Astrocyte (in vitro differentiated cells and primary cell): ENCODE results near the gene SF3B3. TPM values are rescaled to one million over a fixed set of nuclear protein-coding genes. Genes with fewer than 3 reads are reported as not detected.

Experiments
- DNase-seq: peaks from one replicate; pipeline ENCODE4 v3.0.0-alpha.2; 2010; ENCODE audit warnings: low read depth
- FAIRE-seq: peaks from 2 replicates; lab custom pipeline; 2011; peaks lifted over from hg19 to GRCh38; lab: Jason Lieb, UNC
- H2AFZ ChIP-seq: 2 replicates; pipeline ENCODE4 v1.6.0; 2012; ENCODE audit warnings: low read depth, low read length, inconsistent platforms
- H3K27ac ChIP-seq: 2 replicates; pipeline ENCODE4 v1.5.1; 2011; ENCODE audit warnings: low read depth, low read length, inconsistent platforms
- H3K27me3 ChIP-seq: 2 replicates; pipeline ENCODE4 v1.6.0; 2011; ENCODE audit warnings: low read length, inconsistent platforms; ENCODE audit not compliant: insufficient read depth
- H3K36me3 ChIP-seq: 2 replicates; pipeline ENCODE4 v1.5.1; 2011; ENCODE audit warnings: low read length, inconsistent platforms; ENCODE audit not compliant: insufficient read depth
- H3K4me1 ChIP-seq: 2 replicates; pipeline ENCODE4 v1.5.1; 2011; ENCODE audit warnings: low read length, inconsistent platforms; ENCODE audit not compliant: insufficient read depth
- H3K4me2 ChIP-seq: 2 replicates; pipeline ENCODE4 v1.6.0; 2012; ENCODE audit warnings: low read length, inconsistent platforms
- H3K4me3 ChIP-seq: 2 replicates; pipeline ENCODE4 v1.5.1; 2011; ENCODE audit warnings: low read depth, mild to moderate bottlenecking, low read length, inconsistent platforms; ENCODE audit not compliant: insufficient read depth
- H3K79me2 ChIP-seq: 2 replicates; pipeline ENCODE4 v1.6.0; 2012; ENCODE audit warnings: mild to moderate bottlenecking, low read length, inconsistent platforms; ENCODE audit not compliant: insufficient read depth
- H3K9ac ChIP-seq: 2 replicates; pipeline ENCODE4 v1.6.0; 2012; ENCODE audit warnings: mild to moderate bottlenecking, low read length, inconsistent platforms
- H3K9me3 ChIP-seq: 2 replicates; pipeline ENCODE4 v1.5.1; 2012; ENCODE audit warnings: low read depth, mild to moderate bottlenecking, low read length, inconsistent platforms; ENCODE audit not compliant: insufficient read depth
- H4K20me1 ChIP-seq: 2 replicates; pipeline ENCODE4 v1.6.0; 2012; ENCODE audit warnings: low read length, inconsistent platforms; ENCODE audit not compliant: insufficient read depth
- H3K27ac Mint-ChIP-seq: one replicate; pipeline ENCODE4 v1.8.0; 2021; ENCODE audit warnings: mild to moderate bottlenecking, mixed read lengths; ENCODE audit not compliant: unreplicated experiment
- H3K27me3 Mint-ChIP-seq: one replicate; pipeline ENCODE4 v1.8.0; 2021; ENCODE audit warnings: low read depth, mixed read lengths; ENCODE audit not compliant: unreplicated experiment
- H3K36me3 Mint-ChIP-seq: one replicate; pipeline ENCODE4 v1.8.0; 2021; ENCODE audit warnings: low read depth, mixed read lengths; ENCODE audit not compliant: unreplicated experiment
- H3K4me1 Mint-ChIP-seq: one replicate; pipeline ENCODE4 v1.8.0; 2021; ENCODE audit warnings: low read depth, mixed read lengths; ENCODE audit not compliant: unreplicated experiment
- H3K4me3 Mint-ChIP-seq: one replicate; pipeline ENCODE4 v1.8.0; 2021; ENCODE audit warnings: mild to moderate bottlenecking, moderate library complexity, mixed read lengths; ENCODE audit not compliant: unreplicated experiment
- H3K9me3 Mint-ChIP-seq: one replicate; pipeline ENCODE4 v1.8.0; 2021; ENCODE audit warnings: mild to moderate bottlenecking, mixed read lengths; ENCODE audit not compliant: unreplicated experiment
- CTCF ChIP-seq: IDR thresholded peaks from 2 replicates; pipeline ENCODE4 v1.5.1; 2011; ENCODE audit warnings: low read depth, mild to moderate bottlenecking, inconsistent platforms, low read length, moderate library complexity; ENCODE audit not compliant: insufficient read depth
- EZH2 ChIP-seq: IDR thresholded peaks from 2 replicates; pipeline ENCODE4 v1.6.1; 2012; ENCODE audit warnings: mild to moderate bottlenecking, low read length, inconsistent platforms; ENCODE audit not compliant: insufficient read depth
- total RNA-seq: library from RNA; stranded (reverse); gene quantifications from 2 replicates; pipeline ENCODE4 v1.2.1, GENCODE V29; 2021

SF3B3 gene
- total RNA-seq, 1 donor from 2014 or later, result 179 TPM

GRCh38 chr16:70512456-70512855 lies 11.2 kb upstream of the SF3B3 start:
- Histone ChIP-seq H3K4me2 (no peak overlapping the region), H3K4me1 (no peaks in the 10 kb centered on the region), H2AFZ (no peak overlapping the region), H3K27me3 (no peaks in the 10 kb centered on the region), H3K79me2 (no peaks in the 10 kb centered on the region), H3K27ac (no peak overlapping the region), H3K36me3 (peaks cover 30% of the 10 kb centered on the region), H4K20me1 (no peaks in the 10 kb centered on the region), H3K9ac (no peak overlapping the region), H3K9me3 (no peaks in the 10 kb centered on the region), H3K4me3 (no peak overlapping the region)
- Mint-ChIP-seq H3K27ac (no peak overlapping the region), H3K9me3 (no peaks in the 10 kb centered on the region), H3K36me3 (peaks cover 20% of the 10 kb centered on the region), H3K4me3 (no peak overlapping the region), H3K4me1 (peaks cover 5% of the 10 kb centered on the region), H3K27me3 (no peaks in the 10 kb centered on the region)
- peak; percentile 27 for DNase-seq
- no peak for TF ChIP-seq CTCF
- no peak for FAIRE-seq

- H3K4me3 ChIP-seq, result peak overlapping the region; percentile 8
- no peak overlapping the region for H3K9ac ChIP-seq
- Mint-ChIP-seq H3K4me1 (peaks cover 12% of the 10 kb centered on the region), H3K4me3 (peak overlapping the region; percentile 57), H3K36me3 (peaks cover 2% of the 10 kb centered on the region), H3K27me3 (no peaks in the 10 kb centered on the region), H3K9me3 (no peaks in the 10 kb centered on the region), H3K27ac (peak overlapping the region; percentile 69)
- TF ChIP-seq EZH2 (no peak), CTCF (no peak)
- H3K36me3 ChIP-seq, result peaks cover 14% of the 10 kb centered on the region
- H3K79me2 ChIP-seq, result peaks cover 45% of the 10 kb centered on the region
- H4K20me1 ChIP-seq, result peaks cover 8% of the 10 kb centered on the region
- peaks cover 10% of the 10 kb centered on the region for H3K4me1 ChIP-seq
- no peaks in the 10 kb centered on the region for H3K27me3 ChIP-seq
- H2AFZ ChIP-seq, result no peak overlapping the region
- DNase-seq, result peak; percentile 49
- no peak overlapping the region for H3K27ac ChIP-seq
- H3K9me3 ChIP-seq, result no peaks in the 10 kb centered on the region
- no peak for FAIRE-seq
- peak overlapping the region; percentile 57 for H3K4me2 ChIP-seq
Measured at GRCh38 chr16:70520612-70521297, 2.9 kb upstream of the SF3B3 start.
